GM10266 (cell line): ENCODE results near the gene PHACTR3.

Source experiments
- DNase-seq: peaks from one replicate; pipeline ENCODE4 v3.0.0; 2012; ENCODE audit errors: extremely low spot score
- CTCF ChIP-seq: IDR thresholded peaks from 2 replicates; pipeline ENCODE4 v1.5.1; 2012; ENCODE audit warnings: mild to moderate bottlenecking, low read depth; ENCODE audit not compliant: control insufficient read depth, insufficient read depth; ENCODE audit errors: missing control alignments

Gene PHACTR3

GRCh38 chr20:59772931-59773913 lies 168.9 kb downstream of the PHACTR3 start:
- no peak for DNase-seq
- no peak for TF ChIP-seq CTCF

- no peak for DNase-seq
Observed at GRCh38 chr20:59774204-59774641, 169.9 kb downstream of the PHACTR3 start.

GRCh38 chr20:59774921-59775686 lies 170.8 kb downstream of the PHACTR3 start:
- no peak for DNase-seq
- TF ChIP-seq CTCF: no peak

More at GRCh38 chr20:59774204-59774641, 169.9 kb downstream of the PHACTR3 start:
- no peak for TF ChIP-seq CTCF

GRCh38 chr20:59775687-59776055 lies 171.3 kb downstream of the PHACTR3 start:
- TF ChIP-seq CTCF: no peak
- no peak for DNase-seq

GRCh38 chr20:59776059-59776603 lies 171.8 kb downstream of the PHACTR3 start:
- no peak for DNase-seq
- no peak for TF ChIP-seq CTCF

- TF ChIP-seq CTCF: no peak
- DNase-seq: no peak
Observed at GRCh38 chr20:59776626-59777330, 172.4 kb downstream of the PHACTR3 start.
